ENCODE measurements around the gene MPND. TPM values are rescaled to one million over a fixed set of nuclear protein-coding genes. Genes with fewer than 3 reads are reported as not detected.

MPND gene
- total and polyA plus RNA-seq, 8 donors, result 2.2 to 25.0 (median 21.2) TPM

DNA sequence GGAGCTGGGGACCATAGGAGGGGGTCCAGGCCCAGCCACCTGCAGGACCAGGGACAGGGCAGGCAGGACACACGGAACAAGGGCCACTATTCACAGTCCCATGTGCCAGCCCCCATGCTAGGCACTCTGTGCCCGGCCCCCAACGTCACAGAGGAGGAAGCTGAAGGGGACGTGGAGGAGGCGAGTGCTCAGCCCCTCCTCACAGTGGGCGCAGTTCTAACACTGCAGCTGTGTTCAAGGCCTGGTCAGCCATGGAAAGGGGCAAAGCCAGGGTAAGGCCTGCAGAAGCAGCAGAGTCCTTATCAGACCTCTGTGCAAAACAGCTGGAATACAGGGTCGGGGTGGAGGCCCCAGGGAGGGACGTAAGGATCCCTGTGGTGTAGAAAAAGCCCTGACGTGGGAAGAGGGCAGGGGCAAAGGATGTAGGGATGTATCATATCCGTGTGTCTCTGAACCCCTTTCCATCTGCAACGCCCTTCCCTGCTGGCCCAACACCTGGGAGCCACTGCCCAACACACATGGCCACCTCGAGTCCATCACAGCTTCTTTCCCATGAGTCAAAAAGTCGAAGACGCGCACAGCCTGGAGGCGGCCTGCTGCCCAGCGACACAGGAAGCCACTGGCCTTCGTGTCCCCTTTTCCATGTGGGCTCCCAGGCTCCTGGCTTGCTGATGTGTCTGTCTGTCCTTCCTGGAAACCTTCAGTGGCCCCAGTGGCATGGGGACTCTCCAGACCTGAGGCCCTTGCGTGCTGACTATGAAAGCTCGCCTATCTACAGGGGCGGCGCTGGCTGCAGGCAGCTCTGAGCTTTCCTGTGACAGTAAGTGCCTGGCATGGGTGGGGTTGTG, 29.0 kb downstream of the MPND start:
- Histone ChIP-seq H3K27me3 (no peaks in the 10 kb centered on the region), H3K27ac (peak overlapping the region; percentile 8 to 89 (median 87)), H3K4me1 (peaks cover 75 to 100% (median 99%) of the 10 kb centered on the region in 4 donors), H3K36me3 (peaks cover 0 to 1% (median under 1%) of the 10 kb centered on the region in 4 donors), H3K4me3 (no peak overlapping the region), H3K9me3 (no peaks in the 10 kb centered on the region)
- intact Hi-C loops (cut with DNase I; ENCODE audit: low total_unique reads), result no loop called here
- no peak for DNase-seq
- 82 to 90% (median 88%) methylated on average over 19 to 22 of the region's 22 CpGs for WGBS, 5 donors
- no peak for TF ChIP-seq POLR2AphosphoS5 (IDR thresholded peaks at IDR 0.05)
- no peak for TF ChIP-seq EP300 (IDR thresholded peaks at IDR 0.05)
- TF ChIP-seq, protein P1, sequence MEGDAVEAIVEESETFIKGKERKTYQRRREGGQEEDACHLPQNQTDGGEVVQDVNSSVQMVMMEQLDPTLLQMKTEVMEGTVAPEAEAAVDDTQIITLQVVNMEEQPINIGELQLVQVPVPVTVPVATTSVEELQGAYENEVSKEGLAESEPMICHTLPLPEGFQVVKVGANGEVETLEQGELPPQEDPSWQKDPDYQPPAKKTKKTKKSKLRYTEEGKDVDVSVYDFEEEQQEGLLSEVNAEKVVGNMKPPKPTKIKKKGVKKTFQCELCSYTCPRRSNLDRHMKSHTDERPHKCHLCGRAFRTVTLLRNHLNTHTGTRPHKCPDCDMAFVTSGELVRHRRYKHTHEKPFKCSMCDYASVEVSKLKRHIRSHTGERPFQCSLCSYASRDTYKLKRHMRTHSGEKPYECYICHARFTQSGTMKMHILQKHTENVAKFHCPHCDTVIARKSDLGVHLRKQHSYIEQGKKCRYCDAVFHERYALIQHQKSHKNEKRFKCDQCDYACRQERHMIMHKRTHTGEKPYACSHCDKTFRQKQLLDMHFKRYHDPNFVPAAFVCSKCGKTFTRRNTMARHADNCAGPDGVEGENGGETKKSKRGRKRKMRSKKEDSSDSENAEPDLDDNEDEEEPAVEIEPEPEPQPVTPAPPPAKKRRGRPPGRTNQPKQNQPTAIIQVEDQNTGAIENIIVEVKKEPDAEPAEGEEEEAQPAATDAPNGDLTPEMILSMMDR (IDR thresholded peaks at IDR 0.05), result no peak
- TF ChIP-seq POLR2A (IDR thresholded peaks at IDR 0.05), result no peak

DNA sequence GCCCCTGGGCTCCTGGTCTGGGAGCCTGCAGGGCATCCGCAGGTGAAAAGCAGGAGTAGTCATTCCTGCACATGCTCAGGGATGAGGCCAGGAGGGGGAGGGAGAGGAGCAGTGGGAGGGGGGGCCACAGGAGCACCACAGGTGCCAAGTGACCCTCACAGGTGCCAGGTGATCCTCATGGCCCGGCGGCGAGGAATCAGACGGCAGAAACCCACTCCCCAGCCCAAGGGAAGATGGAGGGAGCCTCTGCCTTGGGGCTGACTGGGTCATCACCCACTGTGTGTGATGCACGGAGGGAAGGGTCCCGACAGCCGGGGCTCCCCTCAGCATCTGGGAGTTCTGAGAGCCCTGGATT, 29.6 kb downstream of the MPND start:
- peaks cover 0 to 5% (median 0%) of the 10 kb centered on the region in 4 donors for H3K36me3 ChIP-seq
- H3K4me1 ChIP-seq, result peaks cover 77 to 100% (median 100%) of the 10 kb centered on the region in 4 donors
- 84 to 92% (median 91%) methylated on average over 4 to 8 of the region's 8 CpGs for WGBS, 5 donors
- H3K9me3 ChIP-seq, result no peaks in the 10 kb centered on the region
- no peak for DNase-seq
- no peak overlapping the region for H3K4me3 ChIP-seq
- peak overlapping the region; percentile 8 to 89 (median 87) for H3K27ac ChIP-seq
- TF ChIP-seq EP300 (IDR thresholded peaks at IDR 0.05) (no peak), POLR2A (IDR thresholded peaks at IDR 0.05) (no peak)
- intact Hi-C loops (cut with DNase I; ENCODE audit: low total_unique reads), result no loop called here
- H3K27me3 ChIP-seq, result no peaks in the 10 kb centered on the region

DNA sequence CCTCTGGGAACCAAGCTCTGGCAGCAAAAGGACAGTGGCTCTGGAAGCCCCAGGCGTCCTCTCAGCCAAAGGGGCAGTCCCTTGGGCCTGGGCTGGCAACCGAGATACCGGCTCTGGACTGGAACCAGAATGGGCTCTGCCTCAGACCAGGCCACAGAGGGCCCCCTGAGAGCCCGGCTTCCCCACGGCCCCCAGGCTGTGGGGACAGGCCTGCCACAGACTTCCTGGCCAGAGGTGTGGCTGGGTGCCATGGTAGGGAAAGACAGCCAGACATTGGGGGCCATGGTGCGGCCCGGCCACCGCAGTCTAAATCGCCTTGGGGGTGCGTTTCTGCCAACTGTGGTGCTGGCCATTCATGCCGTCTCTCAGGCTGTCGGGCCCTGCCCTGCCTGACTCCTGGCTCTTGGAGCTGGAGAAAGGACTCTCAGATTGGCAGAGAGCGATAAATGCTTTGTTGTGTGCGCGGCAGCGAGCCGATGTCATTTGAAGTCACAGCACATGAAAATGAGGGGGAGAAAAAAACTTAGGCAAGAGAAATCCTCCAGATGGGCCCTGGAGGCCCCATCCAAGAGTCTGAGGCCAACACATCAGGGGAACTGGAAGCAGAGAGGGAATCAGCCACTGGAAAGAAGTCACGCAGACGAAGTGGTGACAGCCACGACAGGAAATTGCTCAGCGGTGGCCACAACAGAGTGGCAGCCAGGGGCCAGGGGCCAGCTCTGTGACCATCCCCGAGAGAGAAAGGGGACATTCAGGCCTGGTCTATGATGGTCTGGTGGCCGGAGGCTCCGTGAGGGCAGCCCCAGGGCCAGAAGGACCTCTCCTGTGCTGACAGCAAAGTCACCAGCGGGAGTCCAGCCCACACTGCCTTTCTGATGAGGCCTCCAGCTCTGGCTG, 30.5 kb downstream of the MPND start:
- H3K36me3 ChIP-seq, result peaks cover 0 to 8% (median 0%) of the 10 kb centered on the region in 4 donors

DNA sequence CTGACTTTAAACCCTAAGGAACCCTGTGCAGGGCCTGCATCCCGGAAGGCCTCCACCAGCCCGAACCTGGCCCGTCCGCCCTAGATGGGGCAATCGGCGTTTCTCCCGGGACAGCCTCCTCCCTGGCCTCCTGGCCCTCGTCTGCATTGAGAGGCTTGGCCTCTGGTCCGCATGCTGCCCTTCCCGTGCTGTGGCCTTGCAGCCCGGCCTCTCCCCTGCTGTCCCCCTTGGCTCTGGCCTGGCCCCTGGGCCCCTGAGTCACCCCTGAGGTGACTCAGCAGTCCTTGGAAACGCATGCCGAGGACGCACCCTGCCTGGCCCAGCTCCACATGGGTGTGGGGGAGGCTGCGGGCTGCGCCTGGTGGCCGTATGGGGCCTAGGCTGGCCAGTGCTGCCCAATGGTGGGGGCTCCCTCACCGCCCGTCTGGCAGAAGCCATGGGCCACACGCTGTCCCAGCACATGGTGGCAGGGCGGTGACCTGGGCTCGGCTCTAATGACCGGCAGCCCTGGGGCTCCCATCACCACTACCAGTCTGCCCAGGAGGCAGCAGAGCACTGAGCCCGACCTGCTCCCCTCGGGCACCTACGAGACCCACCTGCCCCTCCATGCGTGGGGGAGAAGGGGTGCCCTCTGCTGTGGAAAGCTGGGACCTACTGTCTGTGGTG, 31.3 kb downstream of the MPND start:
- peak overlapping the region in 1 of 4 donors; percentile 1 for H3K4me3 ChIP-seq
- H3K4me1 ChIP-seq, result peaks cover 75 to 100% (median 100%) of the 10 kb centered on the region in 4 donors

More for the DNA sequence above, 30.5 kb downstream of the MPND start:
- Histone ChIP-seq H3K4me1 (peaks cover 75 to 100% (median 100%) of the 10 kb centered on the region in 4 donors), H3K27me3 (no peaks in the 10 kb centered on the region), H3K9me3 (no peaks in the 10 kb centered on the region), H3K27ac (peak overlapping the region; percentile 68 to 89 (median 87)), H3K4me3 (peak overlapping the region in 1 of 4 donors; percentile 1)
- TF ChIP-seq POLR2A (IDR thresholded peaks at IDR 0.05) (no peak), EP300 (IDR thresholded peaks at IDR 0.05) (no peak), POLR2AphosphoS5 (IDR thresholded peaks at IDR 0.05) (no peak)
- TF ChIP-seq, protein P1 (IDR thresholded peaks at IDR 0.05), result no peak
- intact Hi-C loops (cut with DNase I; ENCODE audit: low total_unique reads), result no loop called here
- WGBS, 5 donors, result 54 to 71% (median 66%) methylated on average over 18 to 25 of the region's 25 CpGs
- peak in 1 of 2 donors; percentile 61 for DNase-seq

More for the DNA sequence above, 31.3 kb downstream of the MPND start:
- intact Hi-C loops (cut with DNase I; ENCODE audit: low total_unique reads), result no loop called here
- DNase-seq, result peak; percentile 73 to 88
- peaks cover 0 to 8% (median 0%) of the 10 kb centered on the region in 4 donors for H3K36me3 ChIP-seq
- peak in 2 of 3 donors; percentile 41 to 81 for TF ChIP-seq POLR2AphosphoS5 (IDR thresholded peaks at IDR 0.05)
- TF ChIP-seq, protein P1 (IDR thresholded peaks at IDR 0.05), result no peak
- no peak for TF ChIP-seq POLR2A (IDR thresholded peaks at IDR 0.05)
- TF ChIP-seq EP300 (IDR thresholded peaks at IDR 0.05), result no peak
- no peaks in the 10 kb centered on the region for H3K27me3 ChIP-seq
- WGBS, 5 donors, result 22 to 60% (median 42%) methylated on average over 3 to 27 of the region's 27 CpGs
- H3K9me3 ChIP-seq, result no peaks in the 10 kb centered on the region
- peak overlapping the region; percentile 68 to 89 (median 87) for H3K27ac ChIP-seq

All from stomach (tissue), 9 donors.